IMR-90 (cell line): Measurements from ENCODE around the gene ACOT7.

Source experiments
- CEBPB ChIP-seq: IDR thresholded peaks from 2 replicates; pipeline ENCODE4 v1.6.1; 2012; ENCODE audit warnings: low read depth, low read length, improper control_type of control experiment
- CTCF ChIP-seq: conservative IDR thresholded peaks from 2 replicates; pipeline ENCODE4 v1.5.1; 2012; ENCODE audit warnings: mild to moderate bottlenecking, low read depth, low read length, improper control_type of control experiment
- FOS ChIP-seq: fragments of 150-350 bp; IDR thresholded peaks from 2 replicates; pipeline ENCODE4 v1.6.1; 2016; ENCODE audit warnings: low read depth, low read length
- NFE2L2 ChIP-seq: fragments of 150-350 bp; IDR thresholded peaks from 2 replicates; pipeline ENCODE4 v1.6.1; 2016; ENCODE audit warnings: low read depth, mild to moderate bottlenecking, low read length
- POLR2A ChIP-seq: IDR thresholded peaks from 2 replicates; pipeline ENCODE4 v1.6.1; 2012; ENCODE audit warnings: mild to moderate bottlenecking, low read depth, low read length
- RAD21 ChIP-seq: IDR thresholded peaks from 2 replicates; pipeline ENCODE4 v1.6.1; 2012; ENCODE audit warnings: low read length, improper control_type of control experiment
- SMC3 ChIP-seq: fragments of 150-350 bp; IDR thresholded peaks from 2 replicates; pipeline ENCODE4 v1.6.1; 2016; ENCODE audit warnings: low read depth, mild to moderate bottlenecking, antibody characterized with exemption, low read length, moderate library complexity
- USF2 ChIP-seq: fragments of 150-350 bp; IDR thresholded peaks from 2 replicates; pipeline ENCODE4 v1.6.1; 2017; ENCODE audit warnings: mild to moderate bottlenecking, antibody characterized with exemption, low read length, low read depth

DNA sequence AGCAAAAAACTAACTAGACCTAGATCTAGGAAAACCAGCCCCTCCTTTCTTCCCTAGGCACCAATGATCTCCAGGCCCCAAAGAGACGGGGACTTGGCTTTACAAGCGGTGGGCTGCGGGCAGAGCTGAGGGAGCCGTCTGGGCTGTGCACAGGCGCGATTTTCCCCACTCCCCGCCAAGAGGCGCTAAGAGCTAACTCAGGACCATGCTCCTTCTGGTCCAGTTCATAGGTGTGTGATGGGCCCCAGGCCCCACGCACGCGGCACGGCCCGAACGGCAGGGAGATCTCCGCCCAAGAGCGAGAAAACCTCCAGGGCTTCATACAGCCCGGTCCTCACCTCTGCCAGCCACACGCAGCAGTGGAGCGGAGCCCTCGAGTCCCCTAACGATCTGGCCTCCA is 125.2 kb downstream of the ACOT7 start:
- TF ChIP-seq CTCF, result no peak
- no peak for TF ChIP-seq POLR2A
- no peak for TF ChIP-seq USF2
- TF ChIP-seq FOS, result no peak
- no peak for TF ChIP-seq NFE2L2
- no peak for TF ChIP-seq RAD21
- TF ChIP-seq SMC3, result no peak
- TF ChIP-seq CEBPB, result no peak
